Cardiac muscle cell (in vitro differentiated cells and primary cell): Measurements from ENCODE around the gene ARHGEF6. TPM values are rescaled to one million over a fixed set of nuclear protein-coding genes. Genes with fewer than 3 reads are reported as not detected.

Source experiments
- DNase-seq, 2 donors: peaks; one replicate each; pipeline versions ENCODE4 v3.0.0 to v3.0.0-alpha.2; 2010 to 2017; ENCODE audit warnings: low read depth in 1 of 2, low spot score in 1 of 2
- H3K27ac ChIP-seq: fragments of 200-600 bp; sonication (generic); 2 replicates; pipeline ENCODE4 v1.5.1; 2016
- H3K27me3 ChIP-seq: fragments of 200-600 bp; sonication (generic); 2 replicates; pipeline ENCODE4 v1.6.0; 2016; ENCODE audit warnings: control low read depth
- H3K36me3 ChIP-seq: fragments of 200-600 bp; sonication (generic); 2 replicates; pipeline ENCODE4 v1.5.1; 2016; ENCODE audit warnings: control low read depth
- H3K4me1 ChIP-seq: fragments of 200-600 bp; sonication (generic); 2 replicates; pipeline ENCODE4 v1.8.1; 2017; ENCODE audit warnings: low read depth, mild to moderate bottlenecking, mixed run types
- H3K4me3 ChIP-seq: fragments of 200-600 bp; sonication (generic); 2 replicates; pipeline ENCODE4 v1.5.1; 2016; ENCODE audit warnings: mild to moderate bottlenecking
- H3K9me3 ChIP-seq: fragments of 200-600 bp; sonication (generic); 2 replicates; pipeline ENCODE4 v1.5.1; 2017; ENCODE audit warnings: low read depth, mild to moderate bottlenecking, control low read depth
- CTCF ChIP-seq: IDR thresholded peaks from 2 replicates; pipeline ENCODE4 v1.5.1; 2012; ENCODE audit warnings: low read depth, mild to moderate bottlenecking, low read length
- polyA plus RNA-seq: library from polyadenylated mRNA; unstranded; fragments of >200 nt; fragmentation: Nextera tagmentation; extraction: Ambion mirVana; gene quantifications from 2 replicates; pipeline ENCODE4 v1.2.1, GENCODE V29; 2016
- total RNA-seq: library from RNA; depleted of rRNA; stranded (reverse); fragments of >200 nt; gene quantifications from 2 replicates; pipeline ENCODE4 v1.2.3, GENCODE V29; 2016

Gene ARHGEF6
- total and polyA plus RNA-seq, 2 experiments from 2014 or later: 2.4 to 2.7 TPM

DNA sequence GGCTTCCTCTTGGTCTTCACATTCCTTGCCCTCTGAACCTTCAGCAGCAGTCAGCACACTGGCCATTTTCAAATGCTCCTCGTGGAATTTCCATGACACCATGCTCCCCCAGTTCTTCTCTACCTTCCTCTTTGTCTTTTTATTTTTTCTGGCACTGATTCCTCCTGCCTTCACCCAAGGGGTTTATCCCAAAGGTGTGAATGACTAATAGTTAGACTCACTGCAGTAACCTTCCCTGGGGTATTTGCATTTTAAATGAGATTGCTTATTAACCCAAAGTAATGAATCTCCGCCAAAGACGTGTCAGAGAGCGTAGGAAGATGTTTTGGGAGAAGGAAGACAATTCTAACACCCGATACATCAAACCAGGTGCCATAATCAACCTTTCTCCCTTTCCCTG, 96.6 kb downstream of the ARHGEF6 start:
- H3K27me3 ChIP-seq: no peaks in the 10 kb centered on the region
- no peak overlapping the region for H3K4me3 ChIP-seq
- H3K4me1 ChIP-seq: no peaks in the 10 kb centered on the region
- no peaks in the 10 kb centered on the region for H3K9me3 ChIP-seq
- H3K36me3 ChIP-seq: no peaks in the 10 kb centered on the region
- no peak for TF ChIP-seq CTCF
- no peak for DNase-seq
- no peak overlapping the region for H3K27ac ChIP-seq

GRCh38 chrX:136679531-136679930, 101.2 kb downstream of the ARHGEF6 start:
- H3K27ac ChIP-seq: no peak overlapping the region
- no peak for DNase-seq
- no peaks in the 10 kb centered on the region for H3K36me3 ChIP-seq
- TF ChIP-seq CTCF: no peak
- H3K4me3 ChIP-seq: no peak overlapping the region
- H3K27me3 ChIP-seq: no peaks in the 10 kb centered on the region
- no peaks in the 10 kb centered on the region for H3K9me3 ChIP-seq
- no peaks in the 10 kb centered on the region for H3K4me1 ChIP-seq

DNA sequence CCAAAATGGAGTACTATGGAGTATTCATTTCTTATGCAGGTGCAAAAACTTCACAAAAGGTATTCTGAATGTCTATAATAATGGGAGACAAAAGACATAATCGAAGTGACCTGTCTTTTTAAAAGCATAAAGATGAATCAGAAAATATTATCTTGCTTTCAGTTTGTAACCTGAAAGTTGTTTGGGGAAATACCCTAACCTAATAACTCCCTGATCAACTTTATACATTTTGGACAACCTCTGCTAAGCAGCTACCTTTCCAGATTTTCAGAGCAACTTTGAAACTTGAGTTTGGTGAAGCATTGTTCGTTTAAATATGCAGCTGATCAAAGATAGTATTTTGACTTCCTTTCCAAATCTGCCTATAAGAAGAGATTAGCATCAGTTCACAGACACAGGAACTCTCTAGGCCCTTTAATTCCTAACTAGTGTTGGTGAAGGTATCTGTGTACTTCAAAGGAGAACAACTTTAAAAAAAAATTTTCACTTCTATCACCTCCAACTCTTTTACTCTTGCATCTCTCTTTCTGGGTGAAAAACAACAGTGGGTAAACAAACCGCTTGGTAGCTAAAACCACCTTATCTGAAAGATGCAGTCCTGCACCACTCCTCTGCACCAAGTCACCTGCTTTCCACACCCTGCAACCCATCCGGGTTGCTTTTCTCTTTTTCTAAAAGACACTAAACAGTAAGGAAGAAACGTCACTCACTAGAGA, 106.3 kb downstream of the ARHGEF6 start:
- Histone ChIP-seq H3K27me3 (no peaks in the 10 kb centered on the region), H3K36me3 (no peaks in the 10 kb centered on the region), H3K9me3 (no peaks in the 10 kb centered on the region), H3K4me1 (no peaks in the 10 kb centered on the region), H3K27ac (no peak overlapping the region), H3K4me3 (no peak overlapping the region)
- TF ChIP-seq CTCF: no peak
- no peak for DNase-seq

DNA sequence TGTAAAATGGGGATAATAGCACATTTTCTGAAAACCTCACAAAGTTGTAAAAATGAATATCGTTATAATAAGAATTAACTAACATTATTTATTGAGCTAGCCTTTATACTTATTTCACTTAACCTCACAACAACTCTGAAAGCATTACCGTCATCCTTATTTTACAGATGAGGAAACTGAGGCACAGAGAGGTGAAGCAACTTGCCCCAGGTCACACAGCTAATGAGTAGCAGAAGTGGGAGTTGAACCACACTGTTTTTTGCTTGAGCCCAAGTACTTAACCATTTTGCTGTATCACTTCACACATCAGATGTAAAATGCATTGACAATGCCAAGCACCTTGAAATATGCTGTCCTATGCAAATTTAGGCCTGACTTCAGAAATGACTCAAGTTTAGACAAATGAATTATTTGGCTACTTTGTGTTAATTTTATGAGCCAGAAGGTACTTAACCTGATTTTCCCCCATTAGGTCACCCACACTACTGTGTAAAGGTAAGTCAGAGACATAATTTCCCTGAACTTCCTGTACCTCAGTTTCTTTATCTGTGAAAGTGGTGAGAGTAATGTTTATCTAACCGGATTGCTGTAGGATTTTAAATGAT, 109.6 kb downstream of the ARHGEF6 start:
- H3K4me3 ChIP-seq: no peak overlapping the region
- no peak for TF ChIP-seq CTCF
- H3K27me3 ChIP-seq: no peaks in the 10 kb centered on the region
- H3K4me1 ChIP-seq: no peaks in the 10 kb centered on the region
- no peak for DNase-seq
- no peaks in the 10 kb centered on the region for H3K9me3 ChIP-seq
- no peaks in the 10 kb centered on the region for H3K36me3 ChIP-seq
- H3K27ac ChIP-seq: no peak overlapping the region

DNA sequence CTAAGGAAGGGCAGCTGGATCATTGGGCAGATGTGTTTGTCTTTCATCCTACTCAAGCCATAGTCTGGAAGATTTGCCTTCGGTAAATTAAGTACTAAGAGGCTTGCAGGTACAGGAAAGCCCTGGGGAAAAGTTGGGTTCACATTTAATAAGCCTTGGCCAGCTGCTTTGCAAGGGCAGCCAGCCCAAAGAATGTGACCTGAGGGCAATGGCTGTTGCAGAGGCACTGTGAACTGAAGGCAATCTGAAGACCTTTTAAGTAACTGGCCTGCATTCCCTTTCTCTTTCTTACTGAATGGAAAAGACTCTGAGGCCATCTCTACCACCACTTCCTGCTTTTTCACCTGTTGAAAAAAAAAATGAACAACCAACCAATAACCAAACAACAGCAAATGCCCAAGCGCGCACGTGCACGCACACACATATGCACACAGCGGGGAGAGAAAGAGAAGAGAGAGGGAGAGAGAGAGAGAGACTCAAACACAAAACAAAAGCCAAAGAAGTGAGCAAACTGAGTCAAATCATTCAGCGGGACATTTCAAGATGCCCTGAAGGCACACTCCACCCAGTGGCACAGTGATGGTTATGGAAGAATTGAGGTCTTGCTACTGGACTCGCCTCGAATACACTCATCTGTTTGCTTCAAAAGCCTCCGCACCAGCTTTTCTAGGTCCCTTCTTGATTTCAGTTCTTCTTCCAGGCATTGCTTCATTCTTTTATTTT, 113.1 kb downstream of the ARHGEF6 start:
- Histone ChIP-seq H3K27ac (no peak overlapping the region), H3K9me3 (no peaks in the 10 kb centered on the region), H3K27me3 (no peaks in the 10 kb centered on the region), H3K4me1 (no peaks in the 10 kb centered on the region), H3K36me3 (no peaks in the 10 kb centered on the region), H3K4me3 (no peak overlapping the region)
- DNase-seq: no peak
- no peak for TF ChIP-seq CTCF
